GM19025 (cell line): ENCODE results near the gene ZNF33B.
A peak's percentile ranks its signal among the peaks of the same experiment; 100 is the strongest.
"Not testable (repeated sequence)": the region's sequence is repeated elsewhere in the genome, so short reads cannot be mapped to it uniquely, and the experiment has no call there.

Experiments
- ATAC-seq: cut with Tn5 transposase; IDR thresholded peaks from one replicate; pipeline ENCODE4 v1.9.1; 2021; ENCODE audit warnings: mild to moderate bottlenecking, low read depth, moderate library complexity; ENCODE audit not compliant: unreplicated experiment

The ZNF33B gene

GRCh38 chr10:42618424-42618823, 19.9 kb downstream of the ZNF33B start:
- ATAC-seq = no peak

- no peak for ATAC-seq
These were observed 23.0 kb downstream of the ZNF33B start for GRCh38 chr10:42615419-42615818.

- ATAC-seq = no peak
These were observed 28.5 kb downstream of the ZNF33B start for GRCh38 chr10:42609872-42610271.

- ATAC-seq = no peak
These were observed 40.0 kb downstream of the ZNF33B start for GRCh38 chr10:42598249-42598873.

- no peak for ATAC-seq
These were observed 42.2 kb downstream of the ZNF33B start for GRCh38 chr10:42596196-42596595.

- no peak for ATAC-seq
These were observed 44.1 kb downstream of the ZNF33B start for GRCh38 chr10:42594246-42594650.

- ATAC-seq = no peak
These were observed 45.1 kb downstream of the ZNF33B start for GRCh38 chr10:42593284-42593683.

GRCh38 chr10:42583828-42584227, 54.5 kb downstream of the ZNF33B start:
- ATAC-seq = no peak

GRCh38 chr10:42578019-42578418, 60.4 kb downstream of the ZNF33B start:
- peak; percentile 46 for ATAC-seq

- no peak for ATAC-seq
These were observed 62.0 kb downstream of the ZNF33B start for GRCh38 chr10:42576338-42576737.

GRCh38 chr10:42574336-42574735, 64.0 kb downstream of the ZNF33B start:
- no peak for ATAC-seq

GRCh38 chr10:42556931-42557330, 81.4 kb downstream of the ZNF33B start:
- no peak for ATAC-seq

- ATAC-seq = not testable (repeated sequence)
These were observed 84.8 kb downstream of the ZNF33B start for GRCh38 chr10:42553576-42553975.

GRCh38 chr10:42553064-42553407, 85.3 kb downstream of the ZNF33B start:
- ATAC-seq = peak; percentile 23

GRCh38 chr10:42552188-42553063, 85.9 kb downstream of the ZNF33B start:
- ATAC-seq = peak; percentile 88

- ATAC-seq = no peak
These were observed 86.7 kb downstream of the ZNF33B start for GRCh38 chr10:42551582-42552187.

GRCh38 chr10:42549851-42550250, 88.5 kb downstream of the ZNF33B start:
- no peak for ATAC-seq

- no peak for ATAC-seq
These were observed 90.1 kb downstream of the ZNF33B start for GRCh38 chr10:42548254-42548653.

- ATAC-seq = no peak
These were observed 93.4 kb downstream of the ZNF33B start for GRCh38 chr10:42544945-42545344.

- ATAC-seq = no peak
These were observed 94.5 kb downstream of the ZNF33B start for GRCh38 chr10:42543840-42544372.
